Hepatocyte (in vitro differentiated cells): ENCODE measurements around the gene SNCAIP. TPM values are rescaled to one million over a fixed set of nuclear protein-coding genes. Genes with fewer than 3 reads are reported as not detected.

Experiments used
- DNase-seq: peaks from one replicate; pipeline ENCODE4 v3.0.0-alpha.2; 2016; ENCODE audit warnings: low spot score
- H2AFZ ChIP-seq: fragments of 200-600 bp; sonication (generic); 2 replicates; pipeline ENCODE4 v1.6.0; 2016; ENCODE audit warnings: antibody characterized with exemption, mild to moderate bottlenecking
- H3K27ac ChIP-seq: fragments of 200-600 bp; sonication (generic); 2 replicates; pipeline ENCODE4 v1.5.1; 2016; ENCODE audit warnings: mild to moderate bottlenecking
- H3K27me3 ChIP-seq: fragments of 200-600 bp; sonication (generic); 2 replicates; pipeline ENCODE4 v1.6.1; 2016
- H3K36me3 ChIP-seq: fragments of 200-600 bp; sonication (generic); replicated peaks from 2 replicates; pipeline ENCODE4 v1.5.1; 2016; ENCODE audit warnings: low read depth; ENCODE audit not compliant: insufficient read depth
- H3K4me1 ChIP-seq: fragments of 200-600 bp; sonication (generic); 2 replicates; pipeline ENCODE4 v1.5.1; 2016; ENCODE audit warnings: mild to moderate bottlenecking, moderate library complexity; ENCODE audit not compliant: insufficient read depth
- H3K4me2 ChIP-seq: fragments of 200-600 bp; sonication (generic); 2 replicates; pipeline ENCODE4 v1.6.0; 2016
- H3K4me3 ChIP-seq: fragments of 200-600 bp; sonication (generic); 2 replicates; pipeline ENCODE4 v1.5.1; 2016; ENCODE audit warnings: mild to moderate bottlenecking
- H3K79me2 ChIP-seq: fragments of 200-600 bp; sonication (generic); 2 replicates; pipeline ENCODE4 v1.6.0; 2017; ENCODE audit warnings: mild to moderate bottlenecking
- H3K9me2 ChIP-seq: fragments of 200-600 bp; sonication (generic); replicated peaks from 2 replicates; pipeline ENCODE4 v1.6.0; 2017; ENCODE audit warnings: mild to moderate bottlenecking; ENCODE audit not compliant: insufficient read depth
- H3K9me3 ChIP-seq: fragments of 200-600 bp; sonication (generic); 2 replicates; pipeline ENCODE4 v1.5.1; 2016; ENCODE audit warnings: low read depth, mild to moderate bottlenecking
- H4K20me1 ChIP-seq: fragments of 200-600 bp; sonication (generic); 2 replicates; pipeline ENCODE4 v1.6.0; 2016; ENCODE audit warnings: mild to moderate bottlenecking; ENCODE audit not compliant: insufficient read depth, poor library complexity, severe bottlenecking
- CTCF ChIP-seq: fragments of 200-600 bp; sonication (generic); IDR thresholded peaks from 2 replicates; pipeline ENCODE4 v1.5.1; 2016; ENCODE audit warnings: antibody characterized with exemption, mild to moderate bottlenecking; ENCODE audit not compliant: poor library complexity
- EZH2 ChIP-seq: fragments of 200-600 bp; sonication (generic); IDR thresholded peaks from 2 replicates; pipeline ENCODE4 v1.6.1; 2016; ENCODE audit warnings: antibody characterized with exemption, mild to moderate bottlenecking, borderline replicate concordance
- EZH2phosphoT487 ChIP-seq: fragments of 200-600 bp; sonication (generic); IDR thresholded peaks from one replicate; pipeline ENCODE4 v1.6.1; 2018; ENCODE audit warnings: antibody characterized with exemption, mild to moderate bottlenecking, low read depth, moderate library complexity; ENCODE audit not compliant: unreplicated experiment, severe bottlenecking
- WGBS: methylation state at CpG from one replicate; pipeline ENCODE4 v1.1.6; 2016; ENCODE audit warnings: low lambda C conversion rate; ENCODE audit errors: missing lambda C conversion rate; 5-methylcytosine and 5-hydroxymethylcytosine counted together
- polyA plus RNA-seq: library from polyadenylated mRNA; unstranded; fragments of >200 nt; fragmentation: Nextera tagmentation; extraction: Ambion mirVana; gene quantifications from 2 replicates; pipeline ENCODE4 v1.2.1, GENCODE V29; 2016
- total RNA-seq: library from RNA; depleted of rRNA; stranded (reverse); fragments of >200 nt; gene quantifications from 2 replicates; pipeline ENCODE4 v1.2.3, GENCODE V29; 2014

The SNCAIP gene
- total and polyA plus RNA-seq, 2 experiments from 2014 or later = 7.1 to 19.1 TPM

GRCh38 chr5:122439645-122440044, 127.6 kb downstream of the SNCAIP start:
- H3K4me1 ChIP-seq = no peaks in the 10 kb centered on the region
- no peaks in the 10 kb centered on the region for H3K9me3 ChIP-seq
- no peaks in the 10 kb centered on the region for H4K20me1 ChIP-seq
- no peak overlapping the region for H3K27ac ChIP-seq
- H3K9me2 ChIP-seq = no peaks in the 10 kb centered on the region
- H3K4me2 ChIP-seq = no peak overlapping the region
- no peak overlapping the region for H3K4me3 ChIP-seq
- H3K27me3 ChIP-seq = no peaks in the 10 kb centered on the region
- 100% methylated on average over 1 of the region's 1 CpG for WGBS
- DNase-seq = no peak
- no peaks in the 10 kb centered on the region for H3K79me2 ChIP-seq
- TF ChIP-seq EZH2phosphoT487 (no peak), CTCF (no peak), EZH2 (no peak)
- no peaks in the 10 kb centered on the region for H3K36me3 ChIP-seq
- H2AFZ ChIP-seq = no peak overlapping the region

- no peak overlapping the region for H2AFZ ChIP-seq
- H3K79me2 ChIP-seq = no peaks in the 10 kb centered on the region
- WGBS = 75% methylated on average over 1 of the region's 1 CpG
- no peaks in the 10 kb centered on the region for H3K36me3 ChIP-seq
- H3K9me2 ChIP-seq = no peaks in the 10 kb centered on the region
- TF ChIP-seq EZH2 = no peak
- no peak for TF ChIP-seq EZH2phosphoT487
- no peak for TF ChIP-seq CTCF
- H3K27ac ChIP-seq = no peak overlapping the region
- H3K9me3 ChIP-seq = no peaks in the 10 kb centered on the region
- no peaks in the 10 kb centered on the region for H3K4me1 ChIP-seq
- H3K4me2 ChIP-seq = no peak overlapping the region
- H3K27me3 ChIP-seq = no peaks in the 10 kb centered on the region
- no peaks in the 10 kb centered on the region for H4K20me1 ChIP-seq
- no peak for DNase-seq
- no peak overlapping the region for H3K4me3 ChIP-seq
Measured at GRCh38 chr5:122442938-122443337, 130.9 kb downstream of the SNCAIP start.

- DNase-seq = no peak
- no peak overlapping the region for H2AFZ ChIP-seq
- H3K4me2 ChIP-seq = no peak overlapping the region
- no peaks in the 10 kb centered on the region for H3K9me3 ChIP-seq
- TF ChIP-seq EZH2phosphoT487 (no peak), CTCF (no peak), EZH2 (no peak)
- no peak overlapping the region for H3K4me3 ChIP-seq
- no peaks in the 10 kb centered on the region for H3K36me3 ChIP-seq
- H4K20me1 ChIP-seq = no peaks in the 10 kb centered on the region
- no peaks in the 10 kb centered on the region for H3K27me3 ChIP-seq
- H3K27ac ChIP-seq = no peak overlapping the region
- 98% methylated on average over 5 of the region's 5 CpGs for WGBS
- no peaks in the 10 kb centered on the region for H3K79me2 ChIP-seq
- H3K9me2 ChIP-seq = no peaks in the 10 kb centered on the region
- H3K4me1 ChIP-seq = no peaks in the 10 kb centered on the region
Measured at GRCh38 chr5:122444411-122444810, 132.4 kb downstream of the SNCAIP start.

- no peaks in the 10 kb centered on the region for H3K36me3 ChIP-seq
- no peak overlapping the region for H3K4me3 ChIP-seq
Measured at GRCh38 chr5:122445070-122445469, 133.0 kb downstream of the SNCAIP start.

More at GRCh38 chr5:122445070-122445469, 133.0 kb downstream of the SNCAIP start:
- no peak overlapping the region for H3K4me2 ChIP-seq
- no peaks in the 10 kb centered on the region for H3K9me3 ChIP-seq
- no peak overlapping the region for H3K27ac ChIP-seq
- H3K79me2 ChIP-seq = no peaks in the 10 kb centered on the region
- DNase-seq = no peak
- H3K4me1 ChIP-seq = no peaks in the 10 kb centered on the region
- TF ChIP-seq EZH2phosphoT487 (no peak), CTCF (no peak), EZH2 (no peak)
- H3K27me3 ChIP-seq = no peaks in the 10 kb centered on the region
- no peaks in the 10 kb centered on the region for H3K9me2 ChIP-seq
- H2AFZ ChIP-seq = no peak overlapping the region
- WGBS = 88% methylated on average over 1 of the region's 1 CpG
- no peaks in the 10 kb centered on the region for H4K20me1 ChIP-seq
